ENCODE data around the gene RAB9A.
"Not testable (repeated sequence)": the region's sequence is repeated elsewhere in the genome, so short reads cannot be mapped to it uniquely, and the experiment has no call there.

The RAB9A gene

DNA sequence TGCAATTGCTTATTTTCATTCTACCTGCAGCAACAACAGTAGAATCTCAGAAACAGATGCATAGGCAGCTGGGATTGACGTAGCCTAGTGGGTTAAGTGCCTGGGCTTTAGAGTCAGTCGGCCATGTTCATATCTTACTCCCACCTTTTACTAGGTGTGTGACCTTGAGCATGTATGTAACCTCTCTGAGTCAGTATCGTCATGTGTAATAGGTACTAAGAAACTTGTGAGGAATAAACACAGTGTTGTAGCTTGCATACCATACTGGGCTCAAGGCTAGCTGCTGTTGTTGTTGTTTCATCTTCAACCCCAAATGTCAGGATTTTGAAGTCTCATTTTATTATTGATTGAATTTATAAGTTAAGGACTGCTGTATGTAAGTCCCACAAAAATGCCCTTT is 14.2 kb downstream of the RAB9A start:
- DNase-seq, result no peak

DNA sequence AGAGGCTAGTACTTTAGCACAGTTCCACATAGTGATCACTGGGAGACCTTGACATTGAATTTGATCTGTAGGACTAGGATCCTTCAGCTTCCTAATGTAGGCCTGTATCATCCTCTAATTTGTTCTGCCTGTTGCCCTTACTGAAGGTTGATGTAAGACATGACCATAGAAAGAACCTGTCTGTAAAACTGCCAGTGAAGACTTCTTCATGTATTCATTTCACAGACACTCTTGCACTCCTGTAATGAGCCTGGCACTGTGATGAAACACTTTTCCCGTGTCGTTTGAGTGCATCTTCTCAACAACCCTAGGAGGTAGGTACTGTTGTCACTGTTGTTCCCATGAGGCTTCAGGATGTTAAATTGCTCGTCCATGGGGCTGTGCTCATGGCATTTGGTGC is 14.7 kb downstream of the RAB9A start:
- no peak for DNase-seq

GRCh38 chrX:13711141-13711540 is 22.2 kb downstream of the RAB9A start:
- no peak for DNase-seq

GRCh38 chrX:13716455-13716854 is 27.5 kb downstream of the RAB9A start:
- no peak for DNase-seq

DNA sequence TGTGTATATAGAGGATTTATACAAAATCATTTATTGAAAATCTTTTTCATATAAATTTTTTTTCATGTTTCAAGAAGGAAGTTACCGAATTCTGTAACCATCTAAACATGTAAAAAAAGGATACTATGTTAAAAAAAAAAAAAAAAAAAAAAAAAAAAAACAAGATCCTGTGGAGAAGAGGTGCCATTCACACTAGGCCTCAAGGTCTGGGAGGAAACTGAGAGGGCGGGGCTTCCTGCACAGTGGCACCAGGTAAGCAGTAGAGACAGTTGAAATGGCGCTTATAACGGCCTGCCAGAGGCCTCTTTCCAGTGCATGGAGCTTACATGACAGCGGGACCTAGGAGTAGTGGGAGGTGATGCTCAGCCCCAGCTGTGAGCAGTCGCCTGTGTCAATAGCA is 28.0 kb downstream of the RAB9A start:
- DNase-seq, result no peak

GRCh38 chrX:13717700-13718472 is 29.0 kb downstream of the RAB9A start:
- DNase-seq, result no peak

DNA sequence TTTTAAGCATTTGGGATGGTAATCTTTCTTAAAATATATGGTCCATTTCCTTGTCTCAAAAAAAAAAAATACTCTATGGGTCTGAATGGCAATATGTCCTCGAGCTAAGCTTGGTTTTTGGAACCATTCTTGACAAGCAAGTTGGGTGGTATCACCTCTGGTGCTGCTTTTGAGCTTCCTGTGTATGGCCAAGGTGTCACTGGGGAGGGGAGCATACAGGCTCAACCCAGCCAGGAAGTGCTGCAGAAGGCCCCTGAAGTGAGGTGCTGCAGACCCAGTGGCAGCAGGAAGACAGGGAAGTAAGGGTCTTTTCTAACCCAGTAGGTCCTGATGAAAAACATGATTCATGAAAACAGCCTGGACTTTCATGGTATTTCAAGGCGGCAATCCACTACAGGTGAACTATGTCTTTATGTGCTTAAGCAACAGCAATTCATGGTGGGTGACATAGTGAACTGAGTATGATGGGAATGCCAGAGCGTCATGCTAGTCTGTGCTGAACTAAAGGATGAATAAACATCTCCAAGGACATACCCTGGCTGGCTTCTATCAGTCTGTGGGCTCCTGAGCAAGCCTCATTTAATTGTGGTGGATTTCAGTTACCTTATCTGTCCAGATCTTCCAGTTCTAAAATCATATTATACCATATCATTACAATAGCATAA is 30.4 kb downstream of the RAB9A start:
- DNase-seq, result no peak

- DNase-seq, result no peak
Observed at GRCh38 chrX:13721371-13721770, 32.4 kb downstream of the RAB9A start.

DNA sequence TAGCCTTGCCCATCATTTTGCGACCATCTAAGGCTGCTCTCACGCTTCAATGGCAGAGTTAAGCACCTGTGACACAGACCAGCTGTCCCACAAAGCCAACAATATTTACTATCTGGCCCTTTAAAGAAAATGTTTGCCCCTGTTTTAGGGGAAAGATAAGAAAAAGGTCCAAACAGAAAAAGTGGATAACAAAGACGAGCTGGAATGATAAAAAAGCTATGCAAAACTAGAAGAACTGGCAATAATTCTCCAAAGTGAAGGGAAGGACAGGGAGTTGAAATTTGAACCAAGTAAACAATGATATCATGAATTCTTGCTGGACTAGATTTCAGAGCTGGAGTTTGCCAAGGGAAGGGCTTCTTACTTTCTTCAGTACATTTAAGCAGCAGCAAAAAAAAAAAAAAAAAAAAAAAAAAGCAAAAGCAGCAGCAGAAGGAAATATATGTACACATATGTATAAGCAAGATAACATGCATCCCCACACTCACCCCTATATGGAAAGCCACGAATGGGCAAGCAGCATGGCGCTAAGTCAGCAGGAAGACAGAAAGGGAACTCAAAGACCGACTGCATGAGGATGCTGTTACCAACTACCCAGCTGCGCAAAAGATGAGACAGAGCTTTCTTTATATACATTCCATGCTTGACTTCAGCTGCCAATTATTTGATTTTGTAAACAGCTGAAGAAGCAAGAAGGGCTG is 33.0 kb downstream of the RAB9A start:
- DNase-seq, result no peak

DNA sequence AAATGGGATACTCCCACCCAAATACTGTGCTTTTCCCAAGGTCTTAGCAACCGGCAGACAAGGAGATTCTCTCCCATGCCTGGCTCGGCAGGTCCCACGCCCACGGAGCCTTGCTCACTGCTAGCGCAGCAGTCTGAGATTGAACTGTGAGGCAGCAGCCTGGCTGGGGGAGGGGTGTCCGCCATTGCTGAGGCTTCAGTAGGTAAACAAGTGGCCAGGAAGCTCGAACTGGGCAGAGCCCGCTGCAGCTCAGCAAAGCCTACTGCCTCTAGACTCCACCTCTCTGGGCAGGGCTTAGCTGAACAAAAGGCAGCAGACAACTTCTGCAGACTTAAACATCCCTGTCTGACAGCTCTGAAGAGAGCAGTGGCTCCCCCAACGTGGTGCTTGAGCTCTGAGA is 36.0 kb downstream of the RAB9A start:
- DNase-seq, result peak; percentile 17

DNA sequence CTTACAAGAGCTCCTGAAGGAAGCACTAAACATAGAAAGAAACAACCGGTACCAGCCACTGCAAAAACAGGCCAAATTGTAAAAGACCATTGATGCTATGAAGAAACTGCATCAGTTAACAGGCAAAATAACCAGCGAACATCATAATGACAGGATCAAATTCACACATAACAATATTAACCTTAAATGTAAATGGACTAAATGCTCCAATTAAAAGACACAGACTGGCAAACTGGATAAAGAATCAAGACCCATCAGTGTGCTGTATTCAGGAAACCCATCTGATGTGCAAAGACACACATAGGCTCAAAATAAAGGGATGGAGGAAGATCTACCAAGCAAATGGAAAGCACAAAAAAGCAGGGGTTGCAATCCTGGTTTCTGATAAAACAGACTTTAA is 37.7 kb downstream of the RAB9A start:
- not testable (repeated sequence) for DNase-seq

GRCh38 chrX:13730523-13730922 is 41.6 kb downstream of the RAB9A start:
- DNase-seq, result not testable (repeated sequence)

GRCh38 chrX:13732246-13733067 is 43.5 kb downstream of the RAB9A start:
- DNase-seq, result no peak

DNA sequence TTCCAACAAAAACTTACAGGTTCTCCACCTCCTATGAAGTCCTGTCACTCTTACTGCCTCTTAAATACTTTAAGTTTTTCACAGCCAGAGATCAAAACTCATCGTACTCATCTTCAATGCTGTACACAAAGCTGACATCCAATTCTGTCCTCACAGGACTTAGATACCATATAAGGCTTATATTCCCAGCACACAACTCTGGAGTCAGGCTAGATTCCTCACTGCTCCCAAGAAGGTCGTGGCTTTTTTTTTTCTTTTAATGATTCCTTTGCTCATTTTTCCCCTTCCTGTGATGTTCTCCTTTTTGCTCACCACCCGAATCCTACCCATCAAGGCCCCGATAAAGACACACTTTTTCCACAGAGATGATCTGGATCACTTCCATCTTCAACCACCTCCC is 44.6 kb downstream of the RAB9A start:
- no peak for DNase-seq

- peak; percentile 66 for DNase-seq
Observed at GRCh38 chrX:13734278-13735172, 45.6 kb downstream of the RAB9A start, which contains the start of the genes OFD1 and TRAPPC2. Gene OFD1, plus strand, starts transcription at chrX:13734748. Its CDS starts 324 bp downstream, at chrX:13735072. Gene TRAPPC2, minus strand, starts transcription at chrX:13734620. Its CDS starts 14,657 bp downstream, at chrX:13719963.

DNA sequence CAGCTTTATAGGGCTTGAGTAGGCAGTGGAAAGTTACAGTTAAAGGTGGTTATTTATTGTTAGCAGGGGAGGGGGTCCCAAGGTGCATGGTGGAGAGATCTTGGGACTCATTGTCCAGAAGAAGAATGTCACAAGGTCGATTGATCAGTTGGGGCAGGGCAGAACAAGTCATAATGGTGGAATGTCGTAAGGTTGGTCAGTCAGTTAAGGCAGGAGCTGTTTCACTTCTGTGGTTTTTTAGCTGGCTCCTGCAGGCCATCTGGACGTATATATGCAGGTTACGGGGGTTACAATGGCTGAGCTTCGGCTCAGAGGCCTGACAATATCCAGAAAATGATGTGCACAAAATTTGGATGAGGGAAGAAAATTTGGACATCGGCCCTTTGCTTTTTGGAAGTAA is 52.8 kb downstream of the RAB9A start:
- DNase-seq, result no peak

- no peak for DNase-seq
Observed at GRCh38 chrX:13742397-13743176, 53.7 kb downstream of the RAB9A start.

DNA sequence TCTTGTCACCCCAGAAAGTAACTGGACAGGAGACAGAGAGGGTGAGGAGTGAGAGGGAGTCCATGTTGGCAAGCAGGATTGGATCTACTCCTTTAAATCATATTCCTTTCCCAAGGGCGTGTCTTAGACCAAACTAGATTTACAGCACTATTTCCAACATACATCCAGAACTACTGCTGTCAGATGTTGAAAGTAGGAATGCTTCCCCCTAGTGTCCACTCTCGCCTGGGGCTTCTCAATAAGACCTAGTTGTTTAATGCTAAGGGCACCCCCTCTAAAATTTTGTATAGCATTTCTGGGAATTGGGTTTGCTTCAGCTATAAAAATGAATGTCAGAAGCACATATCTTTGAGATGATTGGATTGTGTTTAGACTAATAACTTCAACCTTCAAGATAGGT is 58.9 kb downstream of the RAB9A start:
- DNase-seq, result no peak

DNA sequence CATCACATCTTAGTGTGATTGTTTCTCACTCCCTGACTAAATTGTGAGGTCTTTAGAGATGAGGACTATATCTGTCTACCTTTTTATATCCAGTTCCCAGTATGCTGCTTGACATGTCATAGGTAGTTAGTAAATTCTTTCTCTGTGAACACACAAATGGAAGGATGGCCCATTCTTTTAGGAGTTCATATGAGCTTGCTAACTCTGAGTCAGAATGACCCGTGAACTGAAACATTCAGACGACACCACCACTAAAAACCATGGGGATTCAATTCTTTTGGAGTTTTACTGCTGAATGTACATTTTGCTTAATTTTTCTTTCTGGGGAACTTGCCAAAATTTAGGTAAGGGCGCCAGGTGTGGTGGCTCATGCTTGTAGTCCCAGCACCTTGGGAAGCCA is 59.6 kb downstream of the RAB9A start:
- no peak for DNase-seq

DNA sequence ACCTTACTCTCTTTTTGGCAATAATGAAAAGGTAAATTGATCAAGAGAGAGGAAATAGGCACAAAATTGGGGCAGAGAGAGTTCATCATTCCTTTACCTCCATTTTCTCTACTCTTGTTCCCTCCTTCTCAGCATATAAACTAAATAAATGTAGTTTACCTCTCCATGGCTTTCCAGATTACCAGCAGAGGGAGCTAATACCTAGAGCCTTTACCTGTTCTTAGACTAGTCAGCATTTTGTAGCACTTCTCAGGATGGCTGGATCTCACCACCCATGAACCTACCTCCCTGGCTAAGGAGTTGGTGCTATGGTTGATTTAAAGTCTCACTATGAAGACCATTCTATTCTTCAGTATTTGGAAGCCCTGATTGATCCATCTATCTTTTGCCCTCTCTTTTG is 61.3 kb downstream of the RAB9A start:
- no peak for DNase-seq

GRCh38 chrX:13750812-13751211 is 61.9 kb downstream of the RAB9A start:
- DNase-seq, result no peak
